Endothelial cell (in vitro differentiated cells): Measurements from ENCODE around the gene SLC22A12. TPM values are rescaled to one million over a fixed set of nuclear protein-coding genes. Genes with fewer than 3 reads are reported as not detected.

Source experiments
- DNase-seq: peaks from one replicate; pipeline ENCODE4 v3.0.0; 2021; ENCODE audit warnings: low spot score
- H3K27ac Mint-ChIP-seq: one replicate; pipeline ENCODE4 v1.8.0; 2021; ENCODE audit warnings: mixed read lengths, inconsistent platforms; ENCODE audit not compliant: unreplicated experiment
- H3K27me3 Mint-ChIP-seq: one replicate; pipeline ENCODE4 v1.8.0; 2021; ENCODE audit warnings: mild to moderate bottlenecking, moderate library complexity, mixed read lengths, inconsistent platforms; ENCODE audit not compliant: unreplicated experiment
- H3K36me3 Mint-ChIP-seq: one replicate; pipeline ENCODE4 v1.8.0; 2021; ENCODE audit warnings: mild to moderate bottlenecking, low read depth, mixed read lengths, inconsistent platforms; ENCODE audit not compliant: unreplicated experiment
- H3K4me1 Mint-ChIP-seq: one replicate; pipeline ENCODE4 v1.8.0; 2021; ENCODE audit warnings: mild to moderate bottlenecking, mixed read lengths, inconsistent platforms; ENCODE audit not compliant: unreplicated experiment
- H3K4me3 Mint-ChIP-seq: one replicate; pipeline ENCODE4 v1.8.0; 2021; ENCODE audit warnings: mild to moderate bottlenecking, mixed read lengths, inconsistent platforms; ENCODE audit not compliant: unreplicated experiment
- H3K9me3 Mint-ChIP-seq: one replicate; pipeline ENCODE4 v1.8.0; 2021; ENCODE audit warnings: mixed read lengths, inconsistent platforms; ENCODE audit not compliant: unreplicated experiment
- total RNA-seq: library from RNA; stranded (reverse); fragmentation: NEBNext Ultra II Directional; extraction: Animal tissue kit (Norgen Biotek cat#: 25700); gene quantifications from one replicate; pipeline ENCODE4 v1.2.1, GENCODE V29; 2021; ENCODE audit not compliant: unreplicated experiment
- TF ChIP-seq, protein P1 (sequence below): fragments of 200-600 bp; sonication (generic); IDR thresholded peaks from one replicate; pipeline ENCODE4 v1.5.0; 2021; ENCODE audit warnings: antibody characterized with exemption; ENCODE audit not compliant: unreplicated experiment

SLC22A12 gene
- total RNA-seq, 1 donor from 2014 or later: not detected

DNA sequence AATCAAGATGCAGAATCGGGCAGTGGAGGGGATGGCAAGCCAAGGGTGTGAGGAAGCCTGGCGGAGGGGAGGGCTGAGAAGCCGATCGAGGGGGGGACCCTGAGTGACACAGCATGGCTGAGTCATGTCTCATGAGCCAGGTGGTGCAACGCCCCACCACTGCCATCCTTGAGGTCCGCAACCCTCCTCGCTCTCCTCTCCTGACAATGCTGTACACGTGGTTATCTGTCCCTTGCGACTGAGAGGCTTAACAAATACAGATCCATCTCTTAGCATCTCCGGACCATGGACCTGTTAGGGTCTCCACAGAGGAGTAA is 14.2 kb downstream of the SLC22A12 start:
- TF ChIP-seq, protein P1, sequence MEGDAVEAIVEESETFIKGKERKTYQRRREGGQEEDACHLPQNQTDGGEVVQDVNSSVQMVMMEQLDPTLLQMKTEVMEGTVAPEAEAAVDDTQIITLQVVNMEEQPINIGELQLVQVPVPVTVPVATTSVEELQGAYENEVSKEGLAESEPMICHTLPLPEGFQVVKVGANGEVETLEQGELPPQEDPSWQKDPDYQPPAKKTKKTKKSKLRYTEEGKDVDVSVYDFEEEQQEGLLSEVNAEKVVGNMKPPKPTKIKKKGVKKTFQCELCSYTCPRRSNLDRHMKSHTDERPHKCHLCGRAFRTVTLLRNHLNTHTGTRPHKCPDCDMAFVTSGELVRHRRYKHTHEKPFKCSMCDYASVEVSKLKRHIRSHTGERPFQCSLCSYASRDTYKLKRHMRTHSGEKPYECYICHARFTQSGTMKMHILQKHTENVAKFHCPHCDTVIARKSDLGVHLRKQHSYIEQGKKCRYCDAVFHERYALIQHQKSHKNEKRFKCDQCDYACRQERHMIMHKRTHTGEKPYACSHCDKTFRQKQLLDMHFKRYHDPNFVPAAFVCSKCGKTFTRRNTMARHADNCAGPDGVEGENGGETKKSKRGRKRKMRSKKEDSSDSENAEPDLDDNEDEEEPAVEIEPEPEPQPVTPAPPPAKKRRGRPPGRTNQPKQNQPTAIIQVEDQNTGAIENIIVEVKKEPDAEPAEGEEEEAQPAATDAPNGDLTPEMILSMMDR: no peak

DNA sequence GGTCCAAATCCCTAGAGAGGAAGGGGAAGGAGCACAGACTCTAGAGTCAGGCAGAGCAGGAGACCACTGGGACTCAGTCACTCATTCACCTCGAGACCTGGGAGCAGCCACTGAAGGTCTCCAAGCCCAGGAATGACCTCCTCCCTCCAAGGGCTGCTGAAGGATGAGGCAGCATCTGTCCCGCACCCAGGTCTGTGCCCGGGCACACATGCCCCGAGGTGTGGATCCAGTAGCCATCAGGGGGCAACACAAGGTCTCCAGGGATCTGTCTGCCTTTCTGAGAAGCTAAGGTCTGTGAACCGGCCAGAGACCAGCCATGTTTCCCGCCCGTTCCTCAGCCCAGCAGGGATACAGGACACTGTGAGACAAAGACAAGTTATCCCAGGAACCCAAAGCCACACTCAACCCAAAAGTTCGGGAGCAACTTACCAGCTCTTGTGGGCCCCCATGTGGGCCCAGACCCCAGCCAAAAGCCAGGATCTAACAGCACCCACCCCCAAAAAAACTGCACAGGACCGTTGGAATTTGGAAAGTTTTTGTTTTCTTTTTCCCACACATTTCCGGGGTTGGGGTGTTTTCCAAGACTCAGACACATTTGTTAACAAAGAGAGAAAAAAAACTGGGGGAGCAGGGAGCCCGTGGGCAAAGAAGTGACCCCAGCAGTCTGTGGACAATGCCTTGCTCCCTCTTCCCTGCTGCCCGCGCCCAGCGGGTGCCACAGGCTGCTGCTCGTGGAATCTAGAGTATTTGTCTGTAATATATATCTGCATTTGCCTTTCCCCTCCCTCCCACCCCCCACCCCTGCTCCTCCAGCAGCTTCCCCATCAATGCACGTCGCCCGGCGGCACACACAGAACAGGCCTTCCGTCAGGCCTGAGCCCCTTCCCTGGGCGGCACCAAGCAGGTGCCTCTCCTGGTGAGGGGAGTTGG is 14.9 kb downstream of the SLC22A12 start:
- H3K4me3 Mint-ChIP-seq: no peak overlapping the region
- TF ChIP-seq, protein P1: no peak
- no peaks in the 10 kb centered on the region for H3K4me1 Mint-ChIP-seq
- DNase-seq: no peak
- no peaks in the 10 kb centered on the region for H3K9me3 Mint-ChIP-seq
- H3K27me3 Mint-ChIP-seq: peaks cover 4% of the 10 kb centered on the region
- H3K36me3 Mint-ChIP-seq: no peaks in the 10 kb centered on the region
- no peak overlapping the region for H3K27ac Mint-ChIP-seq

More for the DNA sequence above, 14.2 kb downstream of the SLC22A12 start:
- H3K27me3 Mint-ChIP-seq: peaks cover 4% of the 10 kb centered on the region
- H3K9me3 Mint-ChIP-seq: no peaks in the 10 kb centered on the region
- no peaks in the 10 kb centered on the region for H3K36me3 Mint-ChIP-seq
- DNase-seq: no peak
- no peak overlapping the region for H3K4me3 Mint-ChIP-seq
- no peaks in the 10 kb centered on the region for H3K4me1 Mint-ChIP-seq
- H3K27ac Mint-ChIP-seq: no peak overlapping the region

DNA sequence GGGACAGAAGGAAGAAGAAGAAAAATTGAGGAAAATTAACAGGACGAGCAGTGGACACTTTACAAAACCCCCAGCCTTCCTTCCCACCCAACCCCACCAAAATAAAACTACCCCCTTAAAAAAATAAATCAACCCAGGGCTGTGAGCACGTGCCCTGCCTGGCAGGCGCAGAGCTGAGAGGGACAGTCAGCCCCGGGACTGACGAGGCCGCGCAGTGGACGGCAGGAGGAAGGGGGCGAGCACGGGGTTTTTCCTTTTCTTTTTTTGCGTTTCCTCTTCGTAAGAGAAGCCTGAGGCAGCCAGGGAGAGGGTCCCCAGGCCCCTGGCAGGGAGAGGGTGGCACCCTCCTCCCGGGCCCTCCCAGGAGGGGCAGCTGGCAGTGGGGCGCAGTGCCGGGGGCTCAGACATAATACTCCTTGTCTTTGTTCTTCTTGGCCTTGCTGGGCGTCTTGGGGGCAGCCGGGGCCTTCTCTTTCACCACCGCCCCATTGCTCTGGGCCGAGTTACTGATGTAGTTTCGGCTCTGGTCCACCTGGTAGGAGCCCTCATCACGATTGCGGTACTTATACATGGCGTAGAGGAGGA is 15.9 kb downstream of the SLC22A12 start:
- H3K4me1 Mint-ChIP-seq: peaks cover 5% of the 10 kb centered on the region
- DNase-seq: no peak
- peaks cover 4% of the 10 kb centered on the region for H3K27me3 Mint-ChIP-seq
- no peak overlapping the region for H3K27ac Mint-ChIP-seq
- TF ChIP-seq, protein P1: no peak
- no peaks in the 10 kb centered on the region for H3K9me3 Mint-ChIP-seq
- H3K36me3 Mint-ChIP-seq: no peaks in the 10 kb centered on the region
- H3K4me3 Mint-ChIP-seq: no peak overlapping the region

DNA sequence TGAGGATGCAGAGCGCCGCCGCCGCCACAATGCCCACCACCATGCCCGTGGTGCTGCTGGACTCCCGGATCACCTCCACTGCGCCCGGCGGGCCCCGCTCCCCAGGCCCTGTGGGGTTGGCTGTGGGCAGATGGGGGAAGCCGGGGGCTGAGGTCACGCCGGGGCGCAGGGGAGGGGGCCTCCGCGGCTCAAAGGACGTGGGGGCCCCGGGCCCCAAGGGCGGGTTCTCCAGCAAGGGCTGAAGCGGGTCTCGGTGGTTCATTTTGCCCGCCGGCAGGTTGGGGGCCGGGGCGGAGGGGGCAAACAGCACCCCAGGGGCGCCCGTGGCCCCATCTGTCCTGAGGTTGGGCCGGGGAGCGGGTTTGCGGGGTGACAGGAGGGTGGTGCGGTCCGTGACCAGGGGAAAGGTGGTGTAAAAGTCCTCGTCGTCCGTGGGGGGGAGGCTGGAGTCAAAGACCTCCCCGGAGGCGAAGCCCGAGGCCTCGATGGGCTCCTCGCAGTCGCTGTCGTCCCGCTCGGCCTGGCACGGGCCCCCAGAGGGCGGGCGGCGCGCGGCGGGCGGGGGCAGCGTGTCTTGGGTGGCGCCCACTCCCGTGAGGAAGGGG is 16.5 kb downstream of the SLC22A12 start:
- Mint-ChIP-seq H3K9me3 (no peaks in the 10 kb centered on the region), H3K36me3 (no peaks in the 10 kb centered on the region), H3K27ac (no peak overlapping the region), H3K4me3 (no peak overlapping the region), H3K27me3 (peaks cover 6% of the 10 kb centered on the region), H3K4me1 (peaks cover 11% of the 10 kb centered on the region)
- TF ChIP-seq, protein P1: no peak
- no peak for DNase-seq
